Activated CD4-positive, CD25-positive, alpha-beta regulatory T cell treated with anti-CD3 and anti-CD28 coated beads, Interleukin-2, amount 50 U/mL, for 16 hours (primary cell): ENCODE data around the gene RAB35.

Experiments
- DNase-seq: peaks from one replicate; pipeline ENCODE4 v3.0.0-alpha.2; 2020; ENCODE audit warnings: low read depth, low spot score

RAB35 gene

DNA sequence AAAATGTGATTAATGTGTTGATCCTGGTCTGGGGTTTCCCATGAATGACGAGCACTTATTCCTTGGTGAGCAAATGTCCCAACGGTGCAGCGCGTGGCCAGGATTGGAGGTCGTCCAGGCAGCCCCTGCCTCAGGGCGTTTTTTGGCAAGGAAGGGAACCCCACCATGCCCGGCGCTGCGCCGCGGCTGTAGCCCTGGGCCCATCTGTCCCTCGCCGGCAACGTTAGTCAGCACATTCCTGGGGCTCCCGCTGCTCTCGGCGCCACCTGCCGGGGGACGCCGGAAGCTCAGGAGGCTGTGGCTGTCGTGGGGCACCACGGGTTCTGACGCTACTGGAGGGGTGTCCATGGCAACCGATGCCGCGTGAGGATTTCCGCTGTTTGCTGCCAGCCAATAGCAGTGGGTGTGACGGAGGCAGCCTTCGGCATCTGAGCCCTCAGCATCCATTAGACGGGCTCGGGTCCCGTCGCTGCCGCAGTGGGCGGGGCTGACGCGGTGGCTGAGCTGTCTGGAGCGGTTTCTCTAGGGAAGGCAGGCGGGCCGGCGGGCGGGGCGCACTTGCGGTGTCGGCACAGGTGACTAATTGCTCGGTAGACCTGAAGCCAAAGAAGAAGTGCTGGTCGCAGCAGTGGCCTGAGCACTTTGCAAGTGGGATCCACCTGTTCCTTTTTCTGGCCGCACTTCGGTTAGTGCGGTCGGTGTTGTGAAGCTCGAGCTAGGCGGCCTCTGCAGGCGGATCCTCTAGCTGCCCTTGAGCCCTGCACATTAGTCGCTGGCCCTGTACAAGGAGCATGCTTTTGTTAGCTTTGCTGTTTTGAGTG lies 29.5 kb downstream of the RAB35 start:
- peak; percentile 99 for DNase-seq

DNA sequence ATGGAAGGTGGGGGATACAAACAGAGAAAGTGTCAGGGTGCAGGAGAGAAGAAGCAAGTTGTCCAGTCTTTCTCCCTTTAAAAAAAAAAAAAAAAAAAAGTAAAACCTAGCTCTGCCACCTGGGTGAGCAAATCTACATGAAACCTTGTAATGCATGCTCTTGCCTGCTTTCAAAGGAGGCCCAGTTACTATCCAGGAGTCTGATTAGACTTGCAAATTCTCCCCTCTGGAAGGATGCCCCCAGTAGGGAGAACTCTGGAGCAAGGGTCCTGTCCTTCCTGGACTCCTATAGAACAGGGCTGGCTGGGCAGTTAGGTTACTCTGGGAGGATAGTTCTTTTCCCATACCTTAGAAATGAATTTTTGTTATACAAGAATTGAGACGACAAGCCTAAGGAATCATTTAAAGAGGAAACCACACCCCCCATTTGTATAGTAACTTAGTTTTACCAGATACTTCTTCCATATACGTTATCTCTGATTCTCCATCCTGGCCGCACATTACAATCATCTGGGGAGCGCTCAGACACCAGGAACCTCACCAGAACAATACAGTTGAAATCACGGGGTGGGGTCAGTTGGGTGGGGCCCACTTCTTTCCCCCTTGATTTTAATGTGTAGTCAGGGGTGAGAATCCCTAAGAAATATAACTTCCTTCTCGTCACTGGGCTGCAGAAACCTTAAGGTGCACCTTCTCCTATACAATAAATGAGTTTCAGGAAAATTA lies 30.5 kb downstream of the RAB35 start:
- no peak for DNase-seq

DNA sequence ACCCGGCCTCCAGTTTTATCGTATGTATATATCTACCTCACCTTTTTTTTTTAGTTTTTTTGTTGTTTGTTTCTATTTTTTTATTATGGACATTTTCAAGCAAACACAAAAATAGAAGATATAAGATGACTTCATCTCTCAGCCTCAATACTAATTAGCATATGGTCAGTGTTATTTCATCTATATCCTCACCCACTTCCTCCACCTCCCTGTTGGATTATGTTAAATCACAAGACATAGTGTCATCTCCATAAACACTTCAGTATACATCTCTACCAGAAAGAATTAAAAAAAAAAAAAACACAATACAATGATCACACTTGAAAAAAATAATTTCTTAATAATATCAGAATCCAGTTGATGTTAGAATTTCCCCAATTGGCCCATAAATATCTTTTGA lies 34.9 kb downstream of the RAB35 start:
- no peak for DNase-seq

DNA sequence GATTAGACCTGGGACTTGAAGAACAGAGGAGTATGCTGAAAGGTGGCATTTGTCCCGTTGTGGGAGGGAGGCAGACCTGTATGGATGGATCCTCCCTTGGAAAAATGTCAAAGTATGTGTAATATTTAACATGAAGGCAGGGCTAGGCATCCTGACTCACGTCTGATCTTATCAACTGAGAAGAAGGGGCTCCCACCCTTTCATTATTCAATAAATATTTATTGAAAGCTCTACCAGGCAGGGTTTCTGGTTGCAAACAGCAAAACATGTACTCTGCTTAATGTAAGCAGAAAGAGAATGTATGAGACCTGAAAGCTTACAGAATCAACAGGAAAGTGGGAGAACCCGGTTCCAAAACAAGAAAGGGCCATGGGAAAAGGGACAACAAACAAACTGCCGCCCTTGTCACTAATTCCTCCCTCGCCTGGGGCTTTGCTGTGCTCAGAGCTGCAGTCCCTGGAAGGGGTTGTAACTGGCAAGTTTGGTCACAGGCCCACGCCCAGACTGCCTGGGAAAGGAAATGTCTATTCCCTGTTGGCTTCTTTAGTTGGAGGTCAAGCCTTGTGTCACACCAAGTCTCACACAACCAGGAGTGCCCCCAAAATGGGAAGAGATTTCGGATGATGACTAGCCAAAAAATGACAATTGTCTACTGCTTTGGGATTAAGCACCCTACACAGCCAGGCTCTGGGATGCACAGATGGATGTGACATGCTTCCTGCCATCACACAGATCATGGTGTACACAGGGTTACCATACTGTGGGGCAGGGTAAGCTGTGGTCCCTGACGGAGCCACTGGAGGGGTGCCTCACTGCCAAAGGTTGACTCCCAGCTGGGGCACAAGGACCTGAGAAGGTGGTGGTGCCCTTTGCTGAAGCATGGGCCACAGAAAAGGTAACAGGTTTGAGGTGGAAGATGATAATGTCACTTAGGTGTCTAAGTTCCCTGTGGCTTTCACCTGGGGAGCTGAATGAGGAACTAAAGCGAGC lies 36.8 kb downstream of the RAB35 start:
- DNase-seq = no peak

DNA sequence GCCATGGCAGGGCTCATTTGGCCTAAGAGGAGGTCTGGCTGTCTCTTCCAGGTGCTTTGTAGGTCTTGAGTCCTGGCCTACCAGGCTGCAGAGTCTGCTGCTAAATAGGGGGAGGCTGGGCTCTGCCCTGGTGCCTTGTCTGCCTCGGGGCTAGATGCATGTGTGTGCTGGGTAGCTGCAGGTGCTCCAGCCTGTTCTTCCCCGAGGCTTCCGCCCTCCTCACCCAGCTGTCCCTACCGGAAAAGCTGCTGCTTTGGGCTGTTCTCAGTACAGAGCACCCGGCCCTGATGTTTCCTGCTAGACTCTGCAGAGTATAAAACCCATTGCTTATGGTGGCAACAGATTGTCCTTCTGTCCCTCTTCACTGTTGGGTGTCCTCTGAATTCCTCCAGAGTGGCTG lies 37.7 kb downstream of the RAB35 start:
- no peak for DNase-seq

DNA sequence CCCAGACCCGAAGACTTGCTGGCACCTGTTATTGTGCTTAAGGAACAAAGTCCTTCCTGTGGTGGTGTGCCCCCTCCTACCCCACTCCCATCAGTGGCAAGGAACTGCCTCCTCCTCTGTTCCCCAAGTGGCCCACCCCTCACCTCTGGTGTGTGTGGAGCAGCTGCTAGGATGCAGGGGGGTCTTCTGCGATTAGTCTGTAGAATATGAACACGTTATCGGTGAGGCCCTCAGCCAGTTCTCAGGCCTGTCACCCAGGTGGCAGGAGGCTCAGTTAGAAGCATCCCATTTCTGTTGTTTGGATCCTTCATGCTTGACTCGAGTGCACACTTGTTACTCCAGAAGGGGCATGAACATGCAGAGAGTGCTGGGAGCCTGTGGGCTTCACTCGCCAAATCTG lies 39.3 kb downstream of the RAB35 start:
- no peak for DNase-seq

DNA sequence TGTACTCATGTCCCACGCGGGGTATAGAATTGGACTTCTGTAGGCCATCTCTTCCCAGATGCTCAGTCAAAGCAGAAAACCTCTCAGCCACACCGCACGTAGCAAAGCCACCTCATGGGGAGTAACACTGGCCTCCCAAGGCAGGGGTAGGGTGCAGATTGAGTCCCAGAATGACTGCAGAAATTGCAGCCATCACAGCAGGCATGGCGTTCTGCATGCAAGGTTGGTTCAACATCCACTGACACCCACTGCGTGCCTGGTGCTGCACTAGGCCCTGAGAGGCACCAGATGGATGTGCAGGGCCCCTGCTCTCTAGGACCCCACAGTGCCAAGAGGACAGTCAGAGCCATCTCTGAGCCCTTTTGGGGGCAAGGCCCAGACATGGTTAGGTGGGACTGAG lies 39.9 kb downstream of the RAB35 start:
- DNase-seq = no peak

DNA sequence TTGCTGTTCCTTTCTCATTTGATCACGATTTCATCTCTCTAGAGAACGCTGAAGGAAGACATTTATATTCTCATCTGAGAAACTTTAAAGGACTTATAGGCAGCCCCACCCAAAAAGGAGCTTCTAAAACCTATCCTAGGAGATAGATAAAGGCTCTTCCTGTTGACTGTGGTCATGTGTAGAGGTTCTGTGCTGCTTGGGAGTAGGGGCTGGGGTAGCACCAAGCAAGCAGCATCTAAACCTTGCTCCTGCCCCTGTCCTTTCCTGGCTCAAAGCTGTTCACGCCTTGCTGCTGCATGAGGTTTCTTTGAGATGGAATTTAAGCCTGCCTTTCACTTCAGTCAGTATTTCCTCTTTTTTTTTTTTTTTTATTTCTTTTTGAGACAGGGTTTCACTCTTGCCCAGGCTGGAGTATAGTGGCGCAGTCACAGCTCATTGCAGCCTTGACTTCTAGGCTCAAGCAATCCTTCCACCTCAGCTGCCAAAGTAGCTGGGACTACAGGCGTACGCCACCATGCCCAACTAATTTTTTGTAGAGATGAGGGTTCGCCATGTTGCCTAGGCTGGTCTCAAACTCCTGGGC lies 41.4 kb downstream of the RAB35 start:
- no peak for DNase-seq

DNA sequence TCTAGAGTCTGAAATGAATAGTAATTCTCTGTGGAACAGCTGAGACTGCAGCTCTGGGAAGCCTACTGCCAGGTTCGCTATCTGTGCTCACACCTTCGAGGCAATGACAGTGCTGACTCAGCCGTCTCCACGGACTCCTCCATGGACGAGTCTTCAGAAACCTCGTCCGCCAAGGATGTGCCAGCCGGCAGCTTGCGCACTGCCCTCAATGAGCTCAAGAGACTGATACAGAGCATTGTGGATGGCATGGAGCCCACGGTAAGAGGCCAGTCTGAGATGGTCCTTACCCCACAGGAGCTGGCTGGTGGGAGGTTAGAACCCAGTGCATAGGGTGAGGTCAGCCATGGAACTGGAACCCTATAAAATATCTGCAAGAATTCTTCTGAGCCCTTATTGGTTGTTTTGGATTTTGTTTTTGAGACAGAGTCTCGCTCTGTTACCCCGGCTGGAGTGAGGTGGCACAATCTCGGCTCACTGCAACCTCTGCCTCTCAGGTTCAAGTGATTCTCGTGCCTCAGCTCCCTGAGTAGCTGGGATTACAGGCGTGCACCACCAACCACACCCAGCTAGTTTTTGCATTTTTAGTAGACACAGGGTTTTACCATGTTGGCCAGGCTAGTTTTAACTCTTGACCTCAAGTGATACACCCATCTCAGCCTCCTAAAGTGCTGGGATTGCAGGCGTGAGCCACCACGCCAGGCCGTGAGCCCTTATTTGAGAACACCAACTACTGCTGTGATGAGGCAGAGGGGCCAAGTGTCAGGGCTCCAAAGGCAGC lies 43.9 kb downstream of the RAB35 start:
- DNase-seq = no peak

DNA sequence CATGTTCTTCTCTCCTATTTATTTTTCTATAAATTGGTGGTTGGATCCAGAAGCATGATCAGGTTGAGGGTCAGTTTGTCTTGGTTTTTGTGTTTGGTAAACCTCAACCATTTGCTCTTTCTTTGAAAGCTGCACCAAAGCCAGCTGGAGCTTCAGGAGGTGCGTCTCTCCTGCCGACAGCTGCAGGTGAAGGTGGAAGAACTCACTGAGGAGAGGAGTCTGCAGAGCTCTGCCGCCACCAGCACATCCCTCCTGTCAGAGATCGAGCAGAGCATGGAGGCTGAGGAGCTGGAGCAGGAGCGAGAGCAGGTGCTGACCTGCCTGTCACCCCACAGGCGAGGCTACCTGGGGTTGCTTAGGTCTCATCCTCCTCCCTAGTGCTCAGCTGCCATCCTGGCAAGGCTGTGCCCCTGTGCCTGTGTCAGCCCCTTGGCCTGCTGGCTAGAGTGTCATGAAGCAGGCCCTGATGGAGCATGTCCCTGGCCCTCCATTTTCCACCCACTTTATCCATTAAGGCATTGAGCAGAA lies 45.0 kb downstream of the RAB35 start:
- no peak for DNase-seq

DNA sequence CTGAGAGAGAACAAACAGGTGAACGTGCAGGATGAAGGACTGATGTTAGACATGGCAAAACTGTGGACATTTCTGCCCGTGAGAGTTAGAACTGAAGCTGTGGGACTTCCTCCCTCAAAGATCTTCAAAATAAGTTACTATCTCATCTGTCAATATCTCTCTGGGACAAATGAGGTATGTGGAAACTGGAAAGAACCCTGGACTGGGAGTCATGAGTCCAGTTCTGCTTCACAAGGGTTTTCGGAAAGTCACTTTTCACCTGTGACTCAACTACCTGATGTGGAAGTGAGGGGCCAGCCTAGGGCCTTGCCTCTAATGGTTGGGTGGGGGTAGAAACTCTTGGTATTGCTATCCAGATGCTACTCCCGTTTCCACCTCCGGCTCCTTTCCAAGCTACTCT lies 47.3 kb downstream of the RAB35 start:
- DNase-seq = no peak

DNA sequence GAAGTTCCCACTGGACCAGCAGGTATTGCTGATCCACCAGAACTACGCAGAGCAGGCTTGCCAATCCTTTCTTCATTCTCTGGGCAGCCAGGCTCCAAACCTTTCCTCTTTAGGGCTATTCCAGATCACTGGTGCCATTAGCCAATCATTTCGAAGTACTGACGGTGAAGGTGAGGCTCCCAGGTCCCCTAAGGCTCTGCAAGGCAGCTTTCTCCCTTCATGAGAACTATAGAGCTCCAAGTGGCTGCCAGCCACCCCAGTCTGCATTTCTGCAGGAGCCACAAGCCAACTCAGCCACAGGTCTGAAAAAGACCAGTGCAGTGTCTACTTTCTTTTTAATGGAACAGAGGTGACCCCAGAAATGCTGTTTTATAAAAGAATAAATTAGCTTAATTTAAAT lies 48.7 kb downstream of the RAB35 start:
- no peak for DNase-seq

DNA sequence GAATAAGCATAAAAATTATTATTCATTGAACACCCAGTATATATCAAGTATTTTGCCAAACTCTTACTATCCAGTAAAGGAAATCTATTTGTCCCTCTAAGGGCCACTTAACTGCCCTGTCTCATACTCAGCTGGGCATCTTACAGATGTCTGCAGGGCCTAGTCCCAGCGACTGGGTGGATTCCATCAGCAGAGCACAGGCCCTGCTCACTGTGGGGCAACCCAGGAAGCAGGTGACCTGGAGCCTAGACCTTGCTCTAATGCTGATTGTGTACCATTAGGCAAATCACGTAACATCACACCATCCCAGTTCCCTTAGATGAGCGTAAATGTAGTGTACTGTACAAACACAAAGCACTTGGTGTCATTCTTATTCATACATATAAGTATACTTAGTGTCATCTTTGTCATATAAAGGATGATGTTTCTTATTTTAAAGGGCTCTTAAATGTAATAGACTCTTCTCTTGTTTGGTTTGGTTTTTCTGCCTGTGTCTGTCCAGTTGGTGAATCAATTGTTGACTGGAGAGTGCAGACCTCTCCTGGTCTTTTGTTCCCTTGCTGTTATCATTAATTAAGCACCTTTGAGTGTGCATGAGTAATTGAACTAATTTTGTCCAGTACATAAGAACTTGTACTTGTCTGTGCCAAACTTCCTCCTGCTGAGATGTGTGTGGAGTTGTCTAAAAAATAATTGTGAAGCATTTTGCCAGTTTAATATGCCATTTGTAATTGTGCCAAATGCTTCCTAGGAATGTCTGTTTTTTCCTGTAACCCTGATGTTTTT lies 49.3 kb downstream of the RAB35 start:
- no peak for DNase-seq

DNA sequence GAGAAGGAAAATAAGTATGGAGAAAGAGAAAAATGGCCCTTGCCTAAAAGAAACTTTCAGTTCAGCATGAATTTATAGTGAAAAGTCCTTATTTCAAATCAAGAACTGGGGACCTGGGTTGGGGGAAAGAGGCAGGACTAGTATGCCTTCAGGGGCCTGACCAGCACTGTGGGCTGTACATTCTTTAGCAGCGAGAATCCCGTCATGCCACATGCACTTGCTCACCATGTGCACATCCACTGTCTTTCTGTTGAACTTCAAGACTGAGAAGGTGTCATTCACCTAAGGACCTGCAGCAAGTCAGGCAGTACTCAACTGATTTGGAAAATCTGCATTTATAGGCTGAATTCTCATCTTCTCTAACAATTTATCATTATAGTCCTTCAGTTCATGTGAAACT lies 50.2 kb downstream of the RAB35 start:
- DNase-seq = no peak

DNA sequence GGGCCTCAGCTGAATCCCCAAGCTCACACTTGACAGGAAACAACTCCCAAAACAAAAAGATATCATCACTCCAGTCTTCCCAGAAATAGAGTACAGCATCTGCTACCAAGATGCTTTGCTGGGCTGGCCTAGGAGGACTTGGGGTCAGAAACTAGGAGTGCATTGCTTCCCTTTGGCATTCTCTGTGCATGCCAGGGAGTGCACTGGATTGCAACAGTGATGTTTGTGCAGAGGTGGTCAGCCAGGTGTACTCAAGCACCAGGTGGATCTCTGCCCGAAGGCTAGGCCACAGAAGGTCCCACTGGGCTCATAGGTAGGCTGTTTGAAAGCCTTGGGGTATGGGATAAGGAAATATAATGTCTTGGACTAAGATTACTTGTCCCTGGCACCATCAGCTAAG lies 51.1 kb downstream of the RAB35 start:
- no peak for DNase-seq

DNA sequence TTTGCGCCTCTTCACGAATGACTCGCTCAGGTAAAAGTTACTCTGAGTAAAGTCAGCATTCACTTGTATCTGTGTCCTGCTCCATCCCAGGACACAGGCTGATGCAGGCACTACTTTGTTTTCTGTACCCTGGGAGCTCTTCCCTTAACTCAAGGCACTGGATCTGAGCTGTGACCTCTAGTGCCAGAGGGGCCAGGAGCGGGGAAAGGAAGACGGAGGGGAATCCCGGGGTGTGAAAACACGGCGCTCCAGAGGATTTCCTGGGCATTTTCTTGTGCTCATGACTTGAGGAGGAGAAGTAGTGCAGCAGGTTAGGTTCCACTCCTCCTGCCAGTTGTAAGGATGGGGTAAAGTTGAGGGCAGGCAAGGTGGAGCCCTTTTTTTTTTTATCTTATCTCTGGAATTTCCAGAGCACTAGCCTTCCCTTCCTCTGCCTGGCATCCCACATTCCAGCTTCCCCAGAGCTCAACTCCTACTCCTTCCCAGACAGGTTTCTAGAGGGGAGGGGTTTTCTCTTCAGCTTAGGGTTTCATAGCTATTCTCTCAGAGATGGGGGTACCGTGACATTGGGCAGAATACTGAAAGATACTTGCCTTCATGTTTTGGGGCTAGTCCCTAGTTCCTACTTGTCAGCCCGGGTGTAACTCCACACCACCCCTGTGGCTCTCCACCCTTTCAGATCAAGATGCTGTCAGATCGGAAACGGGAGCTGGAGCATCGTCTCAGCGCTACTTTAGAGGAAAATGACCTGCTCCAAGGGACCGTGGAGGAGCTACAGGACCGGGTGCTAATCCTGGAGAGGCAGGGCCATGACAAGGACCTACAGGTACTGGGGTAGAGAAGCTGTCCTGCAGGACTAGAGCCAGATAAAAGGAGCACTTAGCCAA lies 52.3 kb downstream of the RAB35 start:
- no peak for DNase-seq

DNA sequence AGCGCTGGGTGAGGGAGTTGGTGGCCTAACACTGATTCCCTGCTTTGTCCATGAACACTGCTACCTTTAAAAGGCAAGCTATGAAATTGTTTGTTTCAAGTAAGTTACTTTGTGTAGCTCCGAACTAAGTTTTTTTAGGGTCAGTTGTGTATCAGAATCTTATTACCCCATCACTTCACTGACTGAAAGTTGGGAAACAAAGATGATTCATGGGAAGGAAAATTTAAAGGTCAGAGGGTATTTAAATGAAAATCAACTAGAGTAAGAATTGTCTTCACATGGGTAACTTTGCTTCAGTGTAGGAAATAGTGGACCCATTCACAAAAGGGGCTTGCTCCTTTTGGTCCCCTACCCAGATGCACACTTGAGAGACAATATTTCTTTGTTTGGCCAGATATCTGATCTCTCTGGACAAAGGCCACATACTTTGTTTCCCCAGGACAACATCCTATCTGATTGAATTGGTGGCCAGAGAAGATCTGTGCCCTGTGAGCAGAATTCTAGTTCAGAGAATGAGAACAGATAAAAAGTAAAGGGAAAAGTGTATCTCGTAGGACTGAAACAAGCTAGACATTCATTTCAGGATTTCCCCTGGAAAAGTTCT lies 53.5 kb downstream of the RAB35 start:
- no peak for DNase-seq

DNA sequence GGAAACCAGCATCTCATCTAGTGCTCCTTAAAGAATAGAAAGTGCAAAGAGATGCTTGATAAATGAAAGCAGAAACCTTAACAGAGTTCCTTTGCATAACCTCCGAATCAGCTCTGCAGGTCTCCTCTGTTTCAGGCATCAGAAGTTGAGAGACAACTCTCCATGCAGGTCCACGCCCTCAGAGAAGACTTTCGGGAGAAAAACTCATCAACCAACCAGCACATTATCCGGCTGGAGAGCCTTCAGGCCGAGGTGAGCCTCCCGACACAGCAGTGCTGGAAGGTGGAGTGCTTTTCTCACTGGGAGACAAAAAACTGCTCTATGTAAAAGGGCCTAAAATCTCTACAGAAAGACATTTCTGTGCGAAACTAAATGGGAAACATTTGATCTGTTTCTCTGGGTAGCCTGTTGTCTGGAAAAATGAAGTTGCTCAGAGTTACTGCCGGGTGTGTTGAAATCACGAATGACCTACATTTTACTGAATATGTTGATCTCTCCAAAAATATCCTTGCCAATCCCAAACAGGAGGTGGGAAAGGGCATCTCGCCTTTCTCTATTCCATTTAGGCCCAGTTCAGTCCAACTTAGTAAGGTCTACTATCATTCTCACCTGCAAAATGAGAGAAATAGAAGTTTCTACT lies 54.9 kb downstream of the RAB35 start:
- DNase-seq = no peak
